Dedifferentiated amniotic fluid mesenchymal stem cell (primary cell): ENCODE results near the gene PIRT.
"Not testable (repeated sequence)": the region's sequence is repeated elsewhere in the genome, so short reads cannot be mapped to it uniquely, and the experiment has no call there.

Source experiments
- DNase-seq: peaks from one replicate; pipeline ENCODE4 v3.0.0-alpha.2; 2016; ENCODE audit errors: extremely low spot score

The PIRT gene

DNA sequence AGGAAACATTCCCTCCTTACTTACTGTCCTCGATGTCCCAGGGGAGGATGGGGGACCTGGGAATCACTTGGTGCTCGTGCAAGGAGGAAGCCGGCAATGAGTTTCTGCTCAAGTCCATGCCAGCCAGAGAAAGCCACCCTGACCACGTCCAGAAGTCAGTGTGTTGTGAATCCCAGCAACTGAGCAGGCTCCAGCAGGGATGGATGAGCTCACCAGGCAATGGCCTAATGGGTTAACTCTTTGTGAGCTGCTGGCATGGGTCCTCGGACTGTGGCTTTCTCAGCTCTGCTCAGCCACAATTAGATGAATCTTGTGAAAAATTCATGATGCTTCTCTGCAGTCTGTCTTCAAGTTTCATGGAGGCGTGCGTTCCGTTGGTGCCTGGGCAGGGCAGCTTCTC, at the start of gene PIRT:
PIRT (minus strand) TSS at position 167 of the 400 bp plus-strand sequence. CDS start 12,442 bp downstream, outside the sequence.
- no peak for DNase-seq

GRCh38 chr17:10881959-10882358, 44.1 kb upstream of the PIRT start:
- DNase-seq: no peak

- no peak for DNase-seq
Observed at GRCh38 chr17:10879190-10879836, 41.4 kb upstream of the PIRT start.

- DNase-seq: no peak
Observed at GRCh38 chr17:10875984-10876555, 38.2 kb upstream of the PIRT start.

GRCh38 chr17:10875430-10875851, 37.6 kb upstream of the PIRT start:
- no peak for DNase-seq

DNA sequence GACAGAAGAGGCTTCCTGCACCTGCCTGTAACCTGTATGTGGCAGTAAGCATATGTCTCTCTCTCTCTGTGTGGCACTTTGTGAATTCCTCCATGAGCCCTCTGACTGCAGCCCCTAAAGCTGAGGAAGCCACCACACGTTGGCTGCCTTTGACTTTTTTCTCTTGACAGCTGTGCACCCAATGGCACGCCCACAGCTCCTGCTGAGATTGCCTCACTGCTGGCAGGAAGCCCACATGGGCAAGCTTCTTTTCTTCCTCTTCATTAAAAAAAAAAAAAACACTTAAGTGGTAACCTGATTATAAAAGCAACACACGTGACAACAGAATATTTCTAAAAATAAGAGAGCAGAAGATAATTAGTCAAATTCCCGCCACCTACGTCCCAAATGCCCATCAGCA, 34.0 kb upstream of the PIRT start:
- DNase-seq: no peak

DNA sequence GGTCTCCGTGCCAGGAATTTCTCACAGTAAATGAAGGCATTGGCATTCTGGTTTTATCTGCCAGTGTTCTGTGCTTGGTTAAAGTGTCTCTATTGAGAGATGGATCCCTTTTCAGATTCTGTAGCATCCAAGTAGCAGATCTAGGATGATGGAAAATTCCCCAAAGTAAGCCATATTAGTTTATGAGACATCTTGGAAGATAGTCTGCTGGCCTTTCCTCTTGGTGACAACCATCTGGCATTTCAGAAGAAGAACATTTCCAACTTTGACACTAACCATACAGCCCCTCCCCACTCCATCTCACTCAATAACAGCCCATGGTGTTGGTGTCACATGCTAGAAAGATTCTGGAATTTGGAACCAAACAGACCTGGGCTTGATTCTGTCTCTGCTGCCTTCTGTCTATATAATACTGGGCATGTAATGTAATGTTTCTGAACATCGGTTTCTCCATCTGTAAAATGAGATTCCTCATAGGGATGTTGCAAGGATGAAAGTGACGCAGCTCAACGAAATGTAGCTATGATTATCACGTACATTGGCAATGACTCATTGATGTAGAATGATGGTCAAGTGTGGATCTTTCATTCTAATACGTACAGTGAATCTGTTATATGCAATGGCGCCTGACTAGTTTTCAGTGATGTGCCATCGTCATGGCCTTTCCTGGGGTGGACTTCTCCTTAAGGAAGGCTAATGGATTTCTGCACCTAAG, 32.6 kb upstream of the PIRT start:
- no peak for DNase-seq

DNA sequence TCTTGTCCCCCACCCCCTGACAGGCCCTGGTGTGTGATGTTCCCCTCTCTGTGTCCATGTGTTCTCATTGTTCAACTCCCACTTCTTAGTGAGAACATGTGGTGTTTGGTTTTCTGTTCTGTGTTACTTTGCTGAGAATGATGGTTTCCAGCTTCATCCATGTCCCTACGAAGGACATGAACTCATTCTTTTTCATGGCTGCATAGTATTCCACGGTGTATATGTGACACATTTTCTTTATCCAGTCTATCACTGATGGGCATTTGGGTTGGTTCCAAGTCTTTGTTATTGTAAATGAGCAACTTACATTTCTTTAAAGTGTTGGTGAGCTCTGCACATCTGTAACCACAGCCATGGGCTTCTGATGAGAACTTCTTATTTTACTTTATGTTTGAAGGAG, 30.9 kb upstream of the PIRT start:
- not testable (repeated sequence) for DNase-seq

GRCh38 chr17:10859051-10859450, 21.2 kb upstream of the PIRT start:
- no peak for DNase-seq

- no peak for DNase-seq
Observed at GRCh38 chr17:10857976-10858375, 20.1 kb upstream of the PIRT start.

DNA sequence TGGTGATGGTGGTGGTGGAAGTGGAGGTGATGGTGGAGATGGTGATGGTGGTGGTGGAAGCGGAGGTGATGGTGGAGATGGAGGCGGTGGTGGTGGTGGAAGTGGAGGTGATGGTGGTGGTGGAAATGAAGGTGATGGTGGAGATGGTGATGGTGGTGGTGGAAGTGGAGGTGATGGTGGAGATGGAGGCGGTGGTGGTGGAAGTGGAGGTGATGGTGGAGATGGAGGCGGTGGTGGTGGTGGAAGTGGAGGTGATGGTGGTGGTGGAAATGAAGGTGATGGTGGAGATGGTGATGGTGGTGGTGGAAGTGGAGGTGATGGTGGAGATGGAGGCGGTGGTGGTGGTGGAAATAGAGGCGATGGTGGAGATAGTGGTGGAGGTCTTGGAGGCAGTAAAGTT, 8.7 kb upstream of the PIRT start:
- DNase-seq: not testable (repeated sequence)

GRCh38 chr17:10845388-10845751, 7.5 kb upstream of the PIRT start:
- DNase-seq: no peak

DNA sequence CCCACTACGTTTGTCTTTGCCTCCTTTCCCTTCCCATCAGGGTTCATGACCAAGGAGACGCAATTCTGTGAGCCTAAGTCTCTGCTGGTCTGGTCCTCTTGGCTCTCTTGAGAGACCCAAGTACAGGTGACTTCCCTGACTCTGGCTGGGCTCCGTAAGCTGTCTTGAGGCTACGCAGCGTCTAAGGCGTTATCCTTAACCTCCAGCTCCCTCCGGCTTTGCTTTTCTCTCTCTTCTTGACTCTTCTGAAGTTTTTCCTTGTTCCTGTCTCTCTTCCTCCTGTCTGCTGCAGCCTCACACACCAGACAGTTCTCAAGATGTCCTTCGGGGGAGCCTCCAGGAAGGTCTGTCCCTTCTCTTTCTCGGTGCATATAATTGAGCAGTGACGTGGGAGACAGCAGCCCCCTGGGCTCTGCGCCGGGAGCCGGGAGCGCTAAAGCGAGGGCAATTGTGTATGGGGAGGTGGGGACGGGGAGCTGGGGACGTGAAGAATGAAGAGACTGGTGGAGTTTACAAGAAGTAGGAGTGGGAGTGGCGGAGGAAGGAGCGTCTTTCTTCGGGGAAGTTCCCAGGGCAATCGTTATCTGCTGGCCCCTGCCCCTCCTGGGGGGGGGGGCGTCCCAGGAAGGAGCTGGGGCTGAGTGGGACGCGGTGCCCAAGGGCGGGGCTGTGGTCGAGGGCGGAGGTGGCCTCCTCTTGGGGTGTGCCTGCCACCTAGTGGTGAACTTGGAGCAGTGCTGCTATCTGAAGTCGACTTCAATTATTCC, 6.9 kb upstream of the PIRT start:
- peak; percentile 55 for DNase-seq

- no peak for DNase-seq
Observed at GRCh38 chr17:10843811-10844210, 5.9 kb upstream of the PIRT start.

GRCh38 chr17:10842658-10843057, 4.8 kb upstream of the PIRT start:
- DNase-seq: no peak

GRCh38 chr17:10838682-10839081, 795 bp upstream of the PIRT start:
- no peak for DNase-seq

DNA sequence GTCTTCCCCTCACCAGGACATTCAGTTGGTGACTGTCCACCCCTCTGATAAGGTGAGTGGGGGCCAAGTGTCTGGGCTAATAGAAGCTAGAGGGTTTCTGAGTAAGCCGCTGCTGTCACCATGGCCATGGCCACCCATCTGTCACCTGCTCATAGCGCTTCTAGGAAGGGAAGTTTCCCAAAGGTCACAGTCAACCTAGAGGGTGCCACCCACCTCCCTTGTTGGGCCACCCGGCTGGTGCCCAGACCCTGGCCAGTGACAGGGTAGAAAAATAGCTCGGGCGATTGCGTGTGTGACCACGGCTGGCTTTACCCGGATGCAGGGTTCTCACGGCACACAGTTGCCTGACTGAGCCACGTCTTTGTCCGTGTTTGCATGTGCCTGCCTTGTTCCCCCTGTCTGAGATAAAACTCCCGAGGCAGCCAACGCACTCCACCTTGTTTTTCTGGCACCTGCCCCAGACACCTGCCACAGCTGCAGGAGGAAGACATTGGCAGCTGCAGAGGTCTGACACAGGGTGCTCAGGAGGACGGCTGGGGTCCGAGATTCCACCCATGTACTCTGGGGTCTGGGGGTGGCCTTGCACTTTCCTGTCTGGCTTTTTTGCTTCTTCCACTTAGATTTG, 809 bp downstream of the PIRT start:
- DNase-seq: no peak

DNA sequence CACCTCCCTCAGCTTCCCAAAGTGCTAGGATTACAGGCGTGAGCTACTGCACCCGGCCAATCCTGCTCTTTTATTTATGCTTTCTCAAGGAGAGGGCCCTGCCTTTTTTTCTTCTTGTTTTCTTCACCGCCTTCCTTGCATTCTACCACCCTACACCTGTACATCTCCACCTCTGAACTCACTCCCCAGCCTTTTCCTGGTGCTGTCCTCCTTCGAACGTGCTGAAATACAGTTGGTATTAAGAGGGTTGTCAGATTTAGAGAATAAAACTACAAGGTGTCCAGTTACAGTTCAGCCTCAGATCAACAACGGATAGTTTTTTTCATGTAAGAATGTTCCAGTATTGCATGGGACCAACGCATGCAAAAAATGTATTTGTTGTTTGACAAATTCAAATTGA, 1.7 kb downstream of the PIRT start:
- no peak for DNase-seq

- no peak for DNase-seq
Observed at GRCh38 chr17:10831696-10832095, 6.2 kb downstream of the PIRT start.

- no peak for DNase-seq
Observed at GRCh38 chr17:10827898-10828552, 9.9 kb downstream of the PIRT start.

DNA sequence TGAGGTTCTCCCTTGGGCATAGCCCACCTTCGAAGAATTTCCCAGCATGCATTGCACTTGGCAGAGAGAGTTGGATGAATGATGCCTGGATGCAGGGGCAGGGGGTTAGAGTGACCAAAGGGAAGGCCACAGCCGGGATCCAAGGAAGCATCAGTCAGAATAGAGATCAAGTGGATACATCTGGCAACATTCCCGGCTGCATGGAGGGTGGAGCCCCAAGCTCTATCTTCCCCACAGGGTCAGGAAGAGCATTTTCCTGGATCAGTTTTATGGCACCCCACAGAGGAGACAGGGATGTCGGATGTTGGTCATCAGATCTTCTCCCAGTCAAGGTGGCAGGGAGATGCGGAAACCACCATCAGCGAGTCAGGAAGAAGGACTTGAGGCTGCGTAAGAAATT, 13.0 kb downstream of the PIRT start:
- no peak for DNase-seq

GRCh38 chr17:10821770-10822169, 16.1 kb downstream of the PIRT start:
- DNase-seq: no peak
